ENCODE measurements around the gene CHIC1. TPM values are rescaled to one million over a fixed set of nuclear protein-coding genes. Genes with fewer than 3 reads are reported as not detected.
"Not testable (repeated sequence)": the region's sequence is repeated elsewhere in the genome, so short reads cannot be mapped to it uniquely, and the experiment has no call there.

Gene CHIC1
- total and polyA plus RNA-seq, 8 donors: 1.7 to 20.5 (median 3.0) TPM

GRCh38 chrX:73577361-73577760 lies 14.4 kb downstream of the CHIC1 start:
- Histone ChIP-seq H3K27me3 (no peaks in the 10 kb centered on the region), H3K4me1 (peaks cover 0 to 5% (median 0%) of the 10 kb centered on the region in 4 donors), H3K27ac (no peak overlapping the region), H3K9me3 (peaks cover 0 to 15% (median 4%) of the 10 kb centered on the region in 4 donors), H3K4me3 (no peak overlapping the region), H3K36me3 (no peaks in the 10 kb centered on the region)
- no peak for TF ChIP-seq CTCF (IDR thresholded peaks at IDR 0.05)
- no peak for TF ChIP-seq EP300 (IDR thresholded peaks at IDR 0.05)
- peak in 1 of 2 donors; percentile 26 for DNase-seq
- intact Hi-C loops (cut with DNase I; ENCODE audit: low total_unique reads): no loop called here
- 45 to 64% (median 49%) methylated on average over 2 of the region's 2 CpGs for WGBS, 5 donors

GRCh38 chrX:73581002-73581628 lies 18.1 kb downstream of the CHIC1 start:
- H3K4me3 ChIP-seq: no peak overlapping the region
- 22 to 40% (median 32%) methylated on average over 3 of the region's 3 CpGs for whole genome bisulfite sequencing, 5 donors
- TF ChIP-seq POLR2A (IDR thresholded peaks at IDR 0.05) (no peak), POLR2AphosphoS5 (IDR thresholded peaks at IDR 0.05) (no peak), CTCF (IDR thresholded peaks at IDR 0.05) (no peak), EP300 (IDR thresholded peaks at IDR 0.05) (no peak)
- peaks cover 0 to 5% (median 0%) of the 10 kb centered on the region in 4 donors for H3K4me1 ChIP-seq
- H3K27me3 ChIP-seq: no peaks in the 10 kb centered on the region
- intact Hi-C loops (cut with DNase I; ENCODE audit: low total_unique reads): no loop called here
- no peaks in the 10 kb centered on the region for H3K36me3 ChIP-seq
- no peaks in the 10 kb centered on the region for H3K9me3 ChIP-seq
- no peak overlapping the region for H3K27ac ChIP-seq
- DNase-seq: no peak

GRCh38 chrX:73597758-73598157 lies 34.8 kb downstream of the CHIC1 start:
- H3K4me3 ChIP-seq; DNase-seq; H3K27me3 ChIP-seq; H3K27ac ChIP-seq; intact Hi-C loops (cut with DNase I; ENCODE audit: low total_unique reads); H3K4me1 ChIP-seq; H3K36me3 ChIP-seq; H3K9me3 ChIP-seq: not testable (repeated sequence)
- 92 to 100% (median 97%) methylated on average over 1 of the region's 1 CpG for WGBS, 5 donors

DNA sequence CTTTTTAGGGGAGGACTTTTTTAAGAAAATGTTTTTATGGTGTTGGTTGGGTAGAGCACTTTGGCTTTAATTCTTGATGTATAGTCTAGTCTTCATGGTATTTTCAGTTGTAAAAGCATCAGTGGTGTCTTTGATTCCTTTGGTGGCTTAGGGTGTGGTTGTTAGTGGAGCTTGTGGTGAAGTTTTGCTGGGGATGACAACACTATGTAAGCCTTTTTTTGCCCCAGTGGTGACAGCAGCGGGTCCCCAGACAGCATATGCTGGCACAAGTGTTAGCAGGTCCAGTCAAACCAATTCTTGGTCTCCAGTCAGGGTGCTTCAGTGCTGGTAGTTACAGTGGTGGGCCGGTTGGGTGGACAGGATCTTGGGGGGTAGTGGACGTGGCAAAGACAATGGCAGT lies 52.0 kb downstream of the CHIC1 start:
- no peak for DNase-seq
- intact Hi-C loops (cut with DNase I; ENCODE audit: low total_unique reads): no loop called here
- H3K4me3 ChIP-seq: no peak overlapping the region
- no peak for TF ChIP-seq POLR2AphosphoS5 (IDR thresholded peaks at IDR 0.05)
- no peak for TF ChIP-seq EP300 (IDR thresholded peaks at IDR 0.05)
- no peak for TF ChIP-seq CTCF (IDR thresholded peaks at IDR 0.05)
- no peak for TF ChIP-seq POLR2A (IDR thresholded peaks at IDR 0.05)
- H3K27ac ChIP-seq: no peak overlapping the region
- peaks cover 0 to 27% (median 8%) of the 10 kb centered on the region in 4 donors for H3K9me3 ChIP-seq
- no peaks in the 10 kb centered on the region for H3K4me1 ChIP-seq
- no peaks in the 10 kb centered on the region for H3K36me3 ChIP-seq
- 78 to 96% (median 89%) methylated on average over 3 of the region's 3 CpGs for WGBS, 5 donors
- no peaks in the 10 kb centered on the region for H3K27me3 ChIP-seq

- WGBS, 5 donors: 86 to 100% (median 98%) methylated on average over 1 to 2 of the region's 2 CpGs
Measured at GRCh38 chrX:73641669-73642068, 78.7 kb downstream of the CHIC1 start.

More at GRCh38 chrX:73641669-73642068, 78.7 kb downstream of the CHIC1 start:
- H3K4me3 ChIP-seq; H3K4me1 ChIP-seq; H3K36me3 ChIP-seq; H3K27me3 ChIP-seq; intact Hi-C loops (cut with DNase I; ENCODE audit: low total_unique reads); H3K27ac ChIP-seq; DNase-seq: not testable (repeated sequence)
- peaks cover 0 to 52% (median 27%) of the 10 kb centered on the region in 4 donors for H3K9me3 ChIP-seq
